Measurements from ENCODE around the gene ZNF667. TPM values are rescaled to one million over a fixed set of nuclear protein-coding genes. Genes with fewer than 3 reads are reported as not detected.

The ZNF667 gene
- total and polyA plus RNA-seq, 2 donors (not counting 1 experiment from before 2014, with no cell fraction given), result 2.8 to 6.5 TPM

DNA sequence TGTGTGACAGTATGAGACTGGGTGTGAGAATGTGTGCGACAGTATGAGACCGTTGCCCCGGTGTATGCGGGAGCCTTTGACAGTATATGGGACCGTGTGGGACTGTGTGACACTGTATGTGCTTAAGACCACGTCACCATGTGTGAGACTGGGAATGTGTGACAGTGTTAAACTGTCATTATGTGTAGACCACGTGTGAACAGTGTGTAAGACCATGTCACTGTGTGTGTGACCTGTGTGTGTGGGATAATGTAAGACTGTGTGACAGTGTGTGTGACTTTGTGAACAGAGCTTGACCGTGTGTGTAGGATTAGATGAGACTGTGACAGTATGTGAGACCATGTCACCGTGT lies 72.5 kb downstream of the ZNF667 start:
- Histone ChIP-seq H3K27ac (ENCODE audit: low read length in 2 of 2) (peak overlapping the region; percentile 90 to 92), H3K4me2 (replicated peaks; ENCODE audit: low read depth, low read length, poor library complexity, severe bottlenecking) (peak overlapping the region; percentile 81), H3K36me3 (replicated peaks in 1 of 2; ENCODE audit: control extremely low read depth in 1 of 2, control insufficient read depth in 1 of 2, extremely low read depth in 1 of 2, insufficient read depth in 2 of 2, low read length in 1 of 2) (peaks cover 13 to 28% of the 10 kb centered on the region in 2 experiments), H3K9me3 (ENCODE audit: control extremely low read depth in 1 of 3, control insufficient read depth in 2 of 3, insufficient read depth in 1 of 3, low read length in 2 of 3) (peaks cover 17 to 35% (median 28%) of the 10 kb centered on the region in 3 donors), H3K4me1 (ENCODE audit: control insufficient read depth in 2 of 2, insufficient read depth in 2 of 2, low read length in 2 of 2) (peaks cover 14 to 19% of the 10 kb centered on the region in 2 donors), H2AFZ (ENCODE audit: insufficient read depth, low read depth, low read length, poor library complexity, severe bottlenecking) (peak overlapping the region; percentile 97), H3K4me3 (ENCODE audit: control extremely low read depth in 1 of 5, extremely low read depth in 1 of 5, insufficient read depth in 1 of 5, low read depth in 2 of 5, low read length in 4 of 5) (peak overlapping the region; percentile 75 to 97 (median 84)), H3K79me2 (ENCODE audit: control insufficient read depth, insufficient read depth, low read length) (peaks cover 31% of the 10 kb centered on the region), H3K27me3 (replicated peaks in 1 of 4; ENCODE audit: control extremely low read depth in 1 of 4, control insufficient read depth in 3 of 4, insufficient read depth in 4 of 4, low read length in 3 of 4) (no peaks in the 10 kb centered on the region), H4K20me1 (ENCODE audit: control insufficient read depth, insufficient read depth, low read length, poor library complexity, severe bottlenecking) (no peaks in the 10 kb centered on the region), H3K9ac (ENCODE audit: low read length) (peak overlapping the region; percentile 85)
- ChIA-PET POLR2A (interaction anchor here (1.6 to 1.8 kb wide), 2 partner anchors 11 to 90 kb away, joined by 6 read pairs; partner anchors contain the start of genes ZNF582 and ZSCAN5A), CTCF (no interaction called here)
- ATAC-seq (ENCODE audit: low read depth) (no peak), DNase-seq (no peak)
- Mint-ChIP-seq H3K27ac (peak overlapping the region; percentile 92), H3K4me3 (peak overlapping the region; percentile 92), H3K9me3 (ENCODE audit: insufficient read depth) (peaks cover 27% of the 10 kb centered on the region), H3K27me3 (no peaks in the 10 kb centered on the region), H3K4me1 (peaks cover 24% of the 10 kb centered on the region)
- TF ChIP-seq EZH2 (IDR thresholded peaks at IDR 0.05; ENCODE audit: borderline replicate concordance, insufficient read depth, low read depth, low read length, poor library complexity, severe bottlenecking), result no peak
- TF ChIP-seq, protein P1, sequence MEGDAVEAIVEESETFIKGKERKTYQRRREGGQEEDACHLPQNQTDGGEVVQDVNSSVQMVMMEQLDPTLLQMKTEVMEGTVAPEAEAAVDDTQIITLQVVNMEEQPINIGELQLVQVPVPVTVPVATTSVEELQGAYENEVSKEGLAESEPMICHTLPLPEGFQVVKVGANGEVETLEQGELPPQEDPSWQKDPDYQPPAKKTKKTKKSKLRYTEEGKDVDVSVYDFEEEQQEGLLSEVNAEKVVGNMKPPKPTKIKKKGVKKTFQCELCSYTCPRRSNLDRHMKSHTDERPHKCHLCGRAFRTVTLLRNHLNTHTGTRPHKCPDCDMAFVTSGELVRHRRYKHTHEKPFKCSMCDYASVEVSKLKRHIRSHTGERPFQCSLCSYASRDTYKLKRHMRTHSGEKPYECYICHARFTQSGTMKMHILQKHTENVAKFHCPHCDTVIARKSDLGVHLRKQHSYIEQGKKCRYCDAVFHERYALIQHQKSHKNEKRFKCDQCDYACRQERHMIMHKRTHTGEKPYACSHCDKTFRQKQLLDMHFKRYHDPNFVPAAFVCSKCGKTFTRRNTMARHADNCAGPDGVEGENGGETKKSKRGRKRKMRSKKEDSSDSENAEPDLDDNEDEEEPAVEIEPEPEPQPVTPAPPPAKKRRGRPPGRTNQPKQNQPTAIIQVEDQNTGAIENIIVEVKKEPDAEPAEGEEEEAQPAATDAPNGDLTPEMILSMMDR (IDR thresholded peaks at IDR 0.05), result no peak
- intact Hi-C loops (cut with micrococcal nuclease), result loop anchor here (1.0 to 5.0 kb wide), 8 partner anchors 11 to 788 kb away; partner anchors contain the start of genes ZNF264, ZNF470, ZNF471 and ZNF582
- WGBS (ENCODE audit: insufficient coverage), result 81% methylated on average over 9 of the region's 9 CpGs
